Neuronal stem cell (in vitro differentiated cells): ENCODE results near the gene CDC14B.
A peak's percentile ranks its signal among the peaks of the same experiment; 100 is the strongest.

Experiments
- DNase-seq: peaks from one replicate; pipeline ENCODE4 v3.0.0-alpha.2; 2013; ENCODE audit warnings: low spot score
- H2AFZ ChIP-seq: one replicate; pipeline ENCODE4 v1.6.1; 2013; ENCODE audit warnings: mild to moderate bottlenecking, low read length, inconsistent platforms
- H2AK5ac ChIP-seq: 2 replicates; pipeline ENCODE4 v1.6.1; 2013; ENCODE audit warnings: low read depth, mild to moderate bottlenecking, inconsistent platforms, low read length, moderate library complexity, mixed read lengths
- H2BK120ac ChIP-seq: 2 replicates; pipeline ENCODE4 v1.6.1; 2013; ENCODE audit warnings: low read depth, mild to moderate bottlenecking, inconsistent platforms, low read length, moderate library complexity, mixed read lengths
- H2BK12ac ChIP-seq: one replicate; pipeline ENCODE4 v1.6.1; 2013; ENCODE audit warnings: low read length, inconsistent platforms
- H2BK15ac ChIP-seq: 2 replicates; pipeline ENCODE4 v1.6.1; 2013; ENCODE audit warnings: mild to moderate bottlenecking, low read length, inconsistent platforms, mixed read lengths
- H2BK5ac ChIP-seq: one replicate; pipeline ENCODE4 v1.6.1; 2013; ENCODE audit warnings: inconsistent platforms, mild to moderate bottlenecking, low read length, moderate library complexity
- H3K14ac ChIP-seq: one replicate; pipeline ENCODE4 v1.6.1; 2013; ENCODE audit warnings: low read length, inconsistent platforms
- H3K18ac ChIP-seq: 2 replicates; pipeline ENCODE4 v1.6.1; 2013; ENCODE audit warnings: low read length, inconsistent platforms
- H3K23ac ChIP-seq: 2 replicates; pipeline ENCODE4 v1.6.1; 2013; ENCODE audit warnings: low read depth, mild to moderate bottlenecking, mixed read lengths, low read length, inconsistent platforms; ENCODE audit not compliant: poor library complexity
- H3K27ac ChIP-seq: replicated peaks from 3 replicates; pipeline ENCODE4 v1.5.1; 2013; ENCODE audit warnings: low read length, inconsistent platforms
- H3K27me3 ChIP-seq, 3 experiments: 2 replicates each; pipeline ENCODE4 v1.6.1; 2013; ENCODE audit warnings: low read length in 3 of 3, mild to moderate bottlenecking in 2 of 3, inconsistent platforms in 1 of 3, low read depth in 1 of 3, mixed read lengths in 1 of 3, moderate library complexity in 1 of 3; ENCODE audit not compliant: control insufficient read depth in 3 of 3, insufficient read depth in 3 of 3
- H3K36me3 ChIP-seq, 2 donors: replicated peaks in 1 of 2; 2 replicates each; pipeline ENCODE4 v1.6.1; 2013; ENCODE audit warnings: low read length in 2 of 2; ENCODE audit not compliant: control insufficient read depth in 2 of 2, insufficient read depth in 2 of 2
- H3K4ac ChIP-seq: 2 replicates; pipeline ENCODE4 v1.6.1; 2013; ENCODE audit warnings: inconsistent platforms, mild to moderate bottlenecking, low read length, moderate library complexity
- H3K4me1 ChIP-seq, 2 donors: 1 replicate in 1 of 2; 2 replicates in 1 of 2; pipeline ENCODE4 v1.6.1; 2013; ENCODE audit warnings: low read length in 2 of 2, low read depth in 1 of 2; ENCODE audit not compliant: control insufficient read depth in 2 of 2, insufficient read depth in 1 of 2
- H3K4me2 ChIP-seq: one replicate; pipeline ENCODE4 v1.6.1; 2013; ENCODE audit warnings: mild to moderate bottlenecking, low read length, inconsistent platforms; ENCODE audit not compliant: insufficient read depth, poor library complexity, severe bottlenecking
- H3K4me3 ChIP-seq, 2 donors: 2 replicates each; pipeline ENCODE4 v1.5.1; 2013; ENCODE audit warnings: low read length in 2 of 2, mild to moderate bottlenecking in 2 of 2, inconsistent platforms in 1 of 2, moderate library complexity in 1 of 2
- H3K79me1 ChIP-seq: one replicate; pipeline ENCODE4 v1.6.1; 2013; ENCODE audit warnings: low read depth, mild to moderate bottlenecking, inconsistent platforms, low read length, moderate library complexity
- H3K9ac ChIP-seq: one replicate; pipeline ENCODE4 v1.6.1; 2013; ENCODE audit warnings: mild to moderate bottlenecking, low read depth, low read length, inconsistent platforms; ENCODE audit not compliant: poor library complexity
- H3K9me3 ChIP-seq, 2 donors: replicated peaks in 1 of 2; 2 replicates each; pipeline versions ENCODE3 to v1.6.1; 2013; ENCODE audit warnings: low read length in 2 of 2, mild to moderate bottlenecking in 2 of 2, inconsistent platforms in 1 of 2, low read depth in 1 of 2, mixed read lengths in 1 of 2, moderate library complexity in 1 of 2; ENCODE audit not compliant: control insufficient read depth in 2 of 2, insufficient read depth in 1 of 2
- H4K8ac ChIP-seq: one replicate; pipeline ENCODE4 v1.6.1; 2013; ENCODE audit warnings: low read depth, mild to moderate bottlenecking, inconsistent platforms, low read length, moderate library complexity
- H4K91ac ChIP-seq: one replicate; pipeline ENCODE4 v1.6.1; 2013; ENCODE audit warnings: low read length, low read depth, mild to moderate bottlenecking, inconsistent platforms; ENCODE audit not compliant: poor library complexity
- WGBS, 2 donors: extraction: QIAGEN DNeasy Blood & Tissue Kit; methylation state at CpG; one replicate each; pipeline ENCODE4 v1.1.7; 2013; ENCODE audit warnings: missing lambda C conversion rate in 2 of 2, mixed read lengths in 1 of 2; ENCODE audit not compliant: insufficient read length in 2 of 2, insufficient replicate concordance in 1 of 2; ENCODE audit errors: extremely low coverage in 2 of 2; 5-methylcytosine and 5-hydroxymethylcytosine counted together

Gene CDC14B

GRCh38 chr9:96514108-96514799 is 105.4 kb downstream of the CDC14B start:
- no peak overlapping the region for H3K4me2 ChIP-seq
- H3K9me3 ChIP-seq, result no peaks in the 10 kb centered on the region
- H2BK15ac ChIP-seq, result no peak overlapping the region
- no peak overlapping the region for H3K9ac ChIP-seq
- no peak for DNase-seq
- no peak overlapping the region for H4K8ac ChIP-seq
- H3K4me1 ChIP-seq, result peaks cover 0 to 3% of the 10 kb centered on the region in 2 donors
- H3K36me3 ChIP-seq, result peaks cover 0 to 56% of the 10 kb centered on the region in 2 donors
- H3K27me3 ChIP-seq, result no peaks in the 10 kb centered on the region
- no peak overlapping the region for H2BK12ac ChIP-seq
- no peak overlapping the region for H2BK5ac ChIP-seq
- no peak overlapping the region for H2AFZ ChIP-seq
- WGBS, 2 donors, result no CpG with 5 or more reads among the region's 9 CpGs
- no peak overlapping the region for H3K23ac ChIP-seq
- H3K18ac ChIP-seq, result no peak overlapping the region
- H2BK120ac ChIP-seq, result no peak overlapping the region
- no peak overlapping the region for H4K91ac ChIP-seq
- H3K4me3 ChIP-seq, result no peak overlapping the region
- H3K4ac ChIP-seq, result no peak overlapping the region
- H3K14ac ChIP-seq, result no peak overlapping the region
- H2AK5ac ChIP-seq, result no peak overlapping the region
- H3K27ac ChIP-seq, result no peak overlapping the region
- H3K79me1 ChIP-seq, result no peaks in the 10 kb centered on the region

- Histone ChIP-seq H3K18ac (no peak overlapping the region), H3K4me2 (no peak overlapping the region), H3K36me3 (peaks cover 0 to 57% of the 10 kb centered on the region in 2 donors), H2BK5ac (no peak overlapping the region), H3K27me3 (no peaks in the 10 kb centered on the region), H3K4me1 (peaks cover 0 to 3% of the 10 kb centered on the region in 2 donors), H2BK12ac (no peak overlapping the region), H3K4me3 (no peak overlapping the region), H4K91ac (no peak overlapping the region), H3K9me3 (no peaks in the 10 kb centered on the region), H3K27ac (no peak overlapping the region), H2AFZ (no peak overlapping the region), H3K23ac (no peak overlapping the region), H3K9ac (no peak overlapping the region), H4K8ac (no peak overlapping the region), H3K4ac (no peak overlapping the region), H2BK120ac (no peak overlapping the region), H2BK15ac (no peak overlapping the region), H3K79me1 (no peaks in the 10 kb centered on the region), H2AK5ac (no peak overlapping the region), H3K14ac (no peak overlapping the region)
- WGBS, 2 donors, result no CpG with 5 or more reads among the region's 5 CpGs
- DNase-seq, result no peak
Observed at GRCh38 chr9:96513622-96514021, 106.0 kb downstream of the CDC14B start.

GRCh38 chr9:96512240-96512639 is 107.4 kb downstream of the CDC14B start:
- Histone ChIP-seq H4K91ac (no peak overlapping the region), H3K36me3 (peaks cover 0 to 51% of the 10 kb centered on the region in 2 donors), H3K79me1 (no peaks in the 10 kb centered on the region), H3K14ac (no peak overlapping the region), H3K4me1 (peaks cover 0 to 3% of the 10 kb centered on the region in 2 donors), H2AK5ac (no peak overlapping the region), H2BK15ac (no peak overlapping the region), H2AFZ (no peak overlapping the region), H3K4ac (no peak overlapping the region), H4K8ac (no peak overlapping the region), H3K4me3 (no peak overlapping the region), H3K9me3 (no peaks in the 10 kb centered on the region), H2BK12ac (no peak overlapping the region), H3K23ac (no peak overlapping the region), H3K9ac (no peak overlapping the region), H2BK5ac (no peak overlapping the region), H3K27ac (no peak overlapping the region), H3K4me2 (no peak overlapping the region), H3K27me3 (no peaks in the 10 kb centered on the region), H2BK120ac (no peak overlapping the region), H3K18ac (no peak overlapping the region)
- no peak for DNase-seq
- no CpG with 5 or more reads among the region's 3 CpGs for WGBS, 2 donors

GRCh38 chr9:96510258-96510657 is 109.4 kb downstream of the CDC14B start:
- Histone ChIP-seq H4K8ac (no peak overlapping the region), H3K4me3 (no peak overlapping the region), H3K9ac (no peak overlapping the region), H3K14ac (no peak overlapping the region), H3K79me1 (peaks cover 2% of the 10 kb centered on the region), H3K36me3 (peaks cover 0 to 56% of the 10 kb centered on the region in 2 donors), H3K18ac (no peak overlapping the region), H2BK15ac (no peak overlapping the region), H3K4me1 (peaks cover 0 to 3% of the 10 kb centered on the region in 2 donors), H2AFZ (no peak overlapping the region), H2AK5ac (no peak overlapping the region), H3K27ac (peak overlapping the region; percentile 36), H4K91ac (no peak overlapping the region), H2BK120ac (no peak overlapping the region), H3K4me2 (no peak overlapping the region), H2BK12ac (no peak overlapping the region), H3K27me3 (no peaks in the 10 kb centered on the region), H2BK5ac (no peak overlapping the region), H3K4ac (no peak overlapping the region), H3K9me3 (no peaks in the 10 kb centered on the region), H3K23ac (no peak overlapping the region)
- no peak for DNase-seq
- no CpG with 5 or more reads among the region's 4 CpGs for WGBS, 2 donors
